GM19099 (cell line): Measurements from ENCODE around the gene PDLIM5.

Experiments
- POLR2A ChIP-seq: IDR thresholded peaks from 3 replicates; pipeline ENCODE4 v1.6.1; 2011; ENCODE audit warnings: low read depth; ENCODE audit not compliant: insufficient read length; ENCODE audit errors: extremely low read depth

PDLIM5 gene

GRCh38 chr4:94491322-94491721 is 39.6 kb downstream of the PDLIM5 start:
- TF ChIP-seq POLR2A = no peak

GRCh38 chr4:94495408-94495807 is 43.7 kb downstream of the PDLIM5 start:
- no peak for TF ChIP-seq POLR2A

- no peak for TF ChIP-seq POLR2A
These were observed 45.9 kb downstream of the PDLIM5 start for GRCh38 chr4:94497690-94498089.

GRCh38 chr4:94498502-94498901 is 46.8 kb downstream of the PDLIM5 start:
- TF ChIP-seq POLR2A = no peak

- no peak for TF ChIP-seq POLR2A
These were observed 48.9 kb downstream of the PDLIM5 start for GRCh38 chr4:94500685-94501084.

GRCh38 chr4:94504545-94504944 is 52.8 kb downstream of the PDLIM5 start:
- no peak for TF ChIP-seq POLR2A

- TF ChIP-seq POLR2A = no peak
These were observed 55.1 kb downstream of the PDLIM5 start for GRCh38 chr4:94506822-94507221.

- no peak for TF ChIP-seq POLR2A
These were observed 55.5 kb downstream of the PDLIM5 start for GRCh38 chr4:94507281-94507680.

GRCh38 chr4:94507708-94508107 is 56.0 kb downstream of the PDLIM5 start:
- no peak for TF ChIP-seq POLR2A

- TF ChIP-seq POLR2A = no peak
These were observed 56.6 kb downstream of the PDLIM5 start for GRCh38 chr4:94508296-94508695.

- TF ChIP-seq POLR2A = no peak
These were observed 57.1 kb downstream of the PDLIM5 start for GRCh38 chr4:94508806-94509205.

GRCh38 chr4:94511591-94511990 is 59.8 kb downstream of the PDLIM5 start:
- no peak for TF ChIP-seq POLR2A

GRCh38 chr4:94515365-94515764 is 63.6 kb downstream of the PDLIM5 start:
- TF ChIP-seq POLR2A = no peak

GRCh38 chr4:94516067-94516466 is 64.3 kb downstream of the PDLIM5 start:
- no peak for TF ChIP-seq POLR2A

GRCh38 chr4:94516999-94517398 is 65.3 kb downstream of the PDLIM5 start:
- no peak for TF ChIP-seq POLR2A

- no peak for TF ChIP-seq POLR2A
These were observed 65.8 kb downstream of the PDLIM5 start for GRCh38 chr4:94517492-94517891.

GRCh38 chr4:94519019-94519418 is 67.3 kb downstream of the PDLIM5 start:
- no peak for TF ChIP-seq POLR2A
